HepG2 (cell line): ENCODE measurements around the gene PRSS21. TPM values are rescaled to one million over a fixed set of nuclear protein-coding genes. Genes with fewer than 3 reads are reported as not detected.

Experiments used
- ARID3A ChIP-seq: IDR thresholded peaks from 2 replicates; pipeline ENCODE4 v1.6.1; 2012; ENCODE audit warnings: low read depth, low read length, improper control_type of control experiment
- CREM ChIP-seq, 2 experiments: sonication (generic) in 1 of 2; formaldehyde crosslinking in 1 of 2; IDR thresholded peaks; 2 replicates each; pipeline versions ENCODE4 v1.4.0 to v1.6.1; 2016 to 2020; ENCODE audit warnings: antibody characterized with exemption in 1 of 2, mild to moderate bottlenecking in 1 of 2, missing genetic modification reagents in 1 of 2
- GABPB1 ChIP-seq: IDR thresholded peaks from 2 replicates; pipeline ENCODE4 v1.6.1; 2016; ENCODE audit warnings: mild to moderate bottlenecking, missing genetic modification reagents, moderate library complexity, missing compliant biosample characterization
- KIAA2018 ChIP-seq: sonication (generic); formaldehyde crosslinking; IDR thresholded peaks from 2 replicates; pipeline ENCODE4 v1.5.0; 2020; ENCODE audit warnings: mild to moderate bottlenecking, missing genetic modification reagents, borderline replicate concordance
- MAZ ChIP-seq, 2 experiments: sonication (generic) in 1 of 2; formaldehyde crosslinking in 1 of 2; IDR thresholded peaks; 2 replicates each; pipeline versions ENCODE4 v1.5.0 to v1.6.1; 2012 to 2020; ENCODE audit warnings: low read depth in 2 of 2, mild to moderate bottlenecking in 2 of 2, borderline replicate concordance in 1 of 2, improper control_type of control experiment in 1 of 2, low read length in 1 of 2, missing genetic modification reagents in 1 of 2, moderate library complexity in 1 of 2
- MIER2 ChIP-seq: IDR thresholded peaks from 2 replicates; pipeline ENCODE4 v1.6.1; 2016; ENCODE audit warnings: missing biosample characterization, missing genetic modification reagents
- NFRKB ChIP-seq: fragments of 450-650 bp; IDR thresholded peaks from 2 replicates; pipeline ENCODE4 v1.6.1; 2017
- SMARCC2 ChIP-seq: fragments of 450-650 bp; IDR thresholded peaks from 2 replicates; pipeline ENCODE4 v1.6.1; 2017; ENCODE audit warnings: antibody characterized with exemption, mild to moderate bottlenecking
- SOX6 ChIP-seq, 2 experiments: fragments of 450-650 bp in 1 of 2; sonication (generic) in 1 of 2; formaldehyde crosslinking in 1 of 2; IDR thresholded peaks; 2 replicates each; pipeline versions ENCODE4 v1.4.0 to v1.6.1; 2017 to 2020; ENCODE audit warnings: antibody characterized with exemption in 1 of 2, mild to moderate bottlenecking in 1 of 2, missing genetic modification reagents in 1 of 2
- ZNF101 ChIP-seq: sonication (generic); formaldehyde crosslinking; IDR thresholded peaks from 2 replicates; pipeline ENCODE4 v1.4.0; 2020; ENCODE audit warnings: mild to moderate bottlenecking, low read depth, missing genetic modification reagents, borderline replicate concordance
- ZNF773 ChIP-seq: sonication (generic); formaldehyde crosslinking; IDR thresholded peaks from 2 replicates; pipeline ENCODE4 v1.4.0; 2020; ENCODE audit warnings: missing genetic modification reagents, borderline replicate concordance
- polyA plus RNA-seq, 8 experiments: library from polyadenylated mRNA; depleted of rRNA in 3 of 8; stranded (reverse) in 7 of 8; unstranded in 1 of 8; fragments of >200 nt; fragmentation: Illumina TruSeq in 4 of 8; extraction: Trizol in 4 of 8; gene quantifications; 2 replicates each; pipeline versions ENCODE4 v1.2.1 to v1.2.3, GENCODE V29; 2011 to 2016; ENCODE audit warnings: low read depth in 4 of 8, missing spikeins in 1 of 8, mixed read lengths in 1 of 8; ENCODE audit not compliant: insufficient read depth in 1 of 8
- total RNA-seq, 5 experiments: library from RNA; depleted of rRNA; stranded (reverse); fragments of >200 nt; fragmentation: Illumina TruSeq; extraction: Trizol; gene quantifications; 2 replicates each; pipeline ENCODE4 v1.2.3, GENCODE V29; 2016; ENCODE audit warnings: low read depth in 1 of 5
- TF ChIP-seq, protein P1 (sequence below): sonication (generic); formaldehyde crosslinking; conservative IDR thresholded peaks from 2 replicates; pipeline ENCODE4 v1.4.0; 2020; ENCODE audit warnings: missing genetic modification reagents
- TF ChIP-seq, protein P2 (sequence below): IDR thresholded peaks from 2 replicates; pipeline ENCODE4 v1.6.1; 2016; ENCODE audit warnings: missing compliant biosample characterization, missing genetic modification reagents, borderline replicate concordance

Gene PRSS21
- total and polyA plus RNA-seq, 2 of the 13 experiments (the other 11 are each of a cell fraction or from before 2014, with no cell fraction given): not detected

- TF ChIP-seq KIAA2018 (no peak), ARID3A (no peak), MAZ (IDR thresholded peaks at IDR 0.05; ENCODE audit: borderline replicate concordance, low read depth, low read length) (no peak), MAZ (CRISPR knock-in tag; IDR thresholded peaks at IDR 0.05; ENCODE audit: low read depth) (no peak), ZNF101 (CRISPR knock-in tag) (no peak), CREM (IDR thresholded peaks at IDR 0.05) (no peak), CREM (CRISPR knock-in tag; IDR thresholded peaks at IDR 0.05) (no peak), GABPB1 (CRISPR knock-in tag) (no peak), SOX6 (IDR thresholded peaks at IDR 0.05) (no peak), SOX6 (CRISPR knock-in tag; IDR thresholded peaks at IDR 0.05) (no peak), NFRKB (no peak), ZNF773 (CRISPR knock-in tag) (no peak), MIER2 (no peak), SMARCC2 (no peak)
- TF ChIP-seq, protein P1, sequence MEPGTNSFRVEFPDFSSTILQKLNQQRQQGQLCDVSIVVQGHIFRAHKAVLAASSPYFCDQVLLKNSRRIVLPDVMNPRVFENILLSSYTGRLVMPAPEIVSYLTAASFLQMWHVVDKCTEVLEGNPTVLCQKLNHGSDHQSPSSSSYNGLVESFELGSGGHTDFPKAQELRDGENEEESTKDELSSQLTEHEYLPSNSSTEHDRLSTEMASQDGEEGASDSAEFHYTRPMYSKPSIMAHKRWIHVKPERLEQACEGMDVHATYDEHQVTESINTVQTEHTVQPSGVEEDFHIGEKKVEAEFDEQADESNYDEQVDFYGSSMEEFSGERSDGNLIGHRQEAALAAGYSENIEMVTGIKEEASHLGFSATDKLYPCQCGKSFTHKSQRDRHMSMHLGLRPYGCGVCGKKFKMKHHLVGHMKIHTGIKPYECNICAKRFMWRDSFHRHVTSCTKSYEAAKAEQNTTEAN (CRISPR knock-in tag): no peak
- TF ChIP-seq, protein P2, sequence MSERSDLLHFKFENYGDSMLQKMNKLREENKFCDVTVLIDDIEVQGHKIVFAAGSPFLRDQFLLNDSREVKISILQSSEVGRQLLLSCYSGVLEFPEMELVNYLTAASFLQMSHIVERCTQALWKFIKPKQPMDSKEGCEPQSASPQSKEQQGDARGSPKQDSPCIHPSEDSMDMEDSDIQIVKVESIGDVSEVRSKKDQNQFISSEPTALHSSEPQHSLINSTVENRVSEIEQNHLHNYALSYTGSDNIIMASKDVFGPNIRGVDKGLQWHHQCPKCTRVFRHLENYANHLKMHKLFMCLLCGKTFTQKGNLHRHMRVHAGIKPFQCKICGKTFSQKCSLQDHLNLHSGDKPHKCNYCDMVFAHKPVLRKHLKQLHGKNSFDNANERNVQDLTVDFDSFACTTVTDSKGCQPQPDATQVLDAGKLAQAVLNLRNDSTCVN (CRISPR knock-in tag): no peak
These were observed 41.8 kb upstream of the PRSS21 start (continued) for GRCh38 chr16:2775131-2775716.
